T47D (cell line): ENCODE results near the gene SLCO3A1.

Source experiments
- DNase-seq, 2 experiments: peaks; one replicate each; pipeline versions ENCODE4 v3.0.0 to v3.0.0-alpha.2; 2011 to 2012; ENCODE audit warnings: low read depth in 1 of 2, low spot score in 1 of 2
- JUND ChIP-seq: IDR thresholded peaks from 2 replicates; pipeline ENCODE4 v1.6.1; 2012; ENCODE audit warnings: low read depth
- in situ Hi-C: cut with HindIII; loops from 2 replicates; pipeline ENCODE4 v1.10.0; 2016; ENCODE audit warnings: low sequenced_read_pairs, low pct_unique_long_range_greater_than_20kb

The SLCO3A1 gene

GRCh38 chr15:91890614-91891013 is 37.1 kb downstream of the SLCO3A1 start:
- in situ Hi-C loops: no loop called here
- DNase-seq: no peak
- no peak for TF ChIP-seq JUND

GRCh38 chr15:91891101-91891500 is 37.6 kb downstream of the SLCO3A1 start:
- in situ Hi-C loops: no loop called here
- no peak for DNase-seq
- TF ChIP-seq JUND: no peak

GRCh38 chr15:91891788-91892345 is 38.4 kb downstream of the SLCO3A1 start:
- TF ChIP-seq JUND: no peak
- DNase-seq: no peak
- in situ Hi-C loops: no loop called here

GRCh38 chr15:91892436-91892835 is 38.9 kb downstream of the SLCO3A1 start:
- DNase-seq: no peak
- in situ Hi-C loops: no loop called here
- TF ChIP-seq JUND: no peak

GRCh38 chr15:91894606-91895005 is 41.1 kb downstream of the SLCO3A1 start:
- in situ Hi-C loops: no loop called here
- TF ChIP-seq JUND: no peak
- no peak for DNase-seq

GRCh38 chr15:91895051-91895450 is 41.5 kb downstream of the SLCO3A1 start:
- no peak for DNase-seq
- in situ Hi-C loops: no loop called here
- TF ChIP-seq JUND: no peak

GRCh38 chr15:91896341-91897055 is 43.0 kb downstream of the SLCO3A1 start:
- DNase-seq: no peak
- in situ Hi-C loops: no loop called here
- no peak for TF ChIP-seq JUND

- TF ChIP-seq JUND: no peak
- in situ Hi-C loops: no loop called here
- no peak for DNase-seq
Measured at GRCh38 chr15:91897585-91898372, 44.3 kb downstream of the SLCO3A1 start.

- in situ Hi-C loops: no loop called here
- no peak for DNase-seq
- TF ChIP-seq JUND: no peak
Measured at GRCh38 chr15:91898843-91899242, 45.3 kb downstream of the SLCO3A1 start.

- in situ Hi-C loops: no loop called here
- no peak for DNase-seq
- TF ChIP-seq JUND: no peak
Measured at GRCh38 chr15:91904942-91905341, 51.4 kb downstream of the SLCO3A1 start.

- in situ Hi-C loops: no loop called here
- DNase-seq: no peak
- TF ChIP-seq JUND: no peak
Measured at GRCh38 chr15:91908391-91908790, 54.9 kb downstream of the SLCO3A1 start.

- no peak for DNase-seq
- in situ Hi-C loops: no loop called here
- TF ChIP-seq JUND: no peak
Measured at GRCh38 chr15:91909111-91909510, 55.6 kb downstream of the SLCO3A1 start.

GRCh38 chr15:91909574-91909973 is 56.1 kb downstream of the SLCO3A1 start:
- DNase-seq: no peak
- in situ Hi-C loops: no loop called here
- no peak for TF ChIP-seq JUND

- in situ Hi-C loops: no loop called here
- no peak for TF ChIP-seq JUND
- DNase-seq: no peak
Measured at GRCh38 chr15:91911844-91912243, 58.3 kb downstream of the SLCO3A1 start.
